Breast epithelium (tissue), 3 donors: ENCODE results near the gene TEC.

ENCODE experiments used
- POLR2A ChIP-seq: fragments of 450-650 bp; IDR thresholded peaks from one replicate; pipeline ENCODE4 v1.6.1; 2016; ENCODE audit warnings: antibody characterized with exemption, mild to moderate bottlenecking, moderate library complexity
- TF ChIP-seq, protein P1 (sequence below), 3 donors: fragments of 450-650 bp; IDR thresholded peaks; one replicate each; pipeline ENCODE4 v1.5.1; 2016 to 2017; ENCODE audit warnings: antibody characterized with exemption in 3 of 3, mild to moderate bottlenecking in 3 of 3, moderate library complexity in 3 of 3

DNA sequence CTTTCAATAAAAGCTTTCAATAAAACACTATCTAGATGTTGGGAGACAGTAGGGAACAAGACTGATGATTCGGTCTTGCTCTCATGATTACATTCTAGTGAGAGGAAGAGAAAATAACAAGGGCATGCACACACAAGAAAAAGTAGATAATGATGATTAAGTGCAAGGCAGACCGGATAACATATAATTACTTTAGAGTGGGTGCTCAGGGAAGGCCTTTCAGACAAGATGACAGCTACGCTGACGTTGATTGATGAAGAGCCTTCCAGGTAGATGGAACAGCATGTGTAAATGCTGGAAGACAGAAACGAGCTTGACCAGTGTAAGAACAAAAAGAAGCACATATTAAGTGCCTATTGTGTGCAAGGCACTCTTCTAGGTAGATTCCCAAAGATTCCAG, 179.0 kb downstream of the TEC start:
- TF ChIP-seq, protein P1, sequence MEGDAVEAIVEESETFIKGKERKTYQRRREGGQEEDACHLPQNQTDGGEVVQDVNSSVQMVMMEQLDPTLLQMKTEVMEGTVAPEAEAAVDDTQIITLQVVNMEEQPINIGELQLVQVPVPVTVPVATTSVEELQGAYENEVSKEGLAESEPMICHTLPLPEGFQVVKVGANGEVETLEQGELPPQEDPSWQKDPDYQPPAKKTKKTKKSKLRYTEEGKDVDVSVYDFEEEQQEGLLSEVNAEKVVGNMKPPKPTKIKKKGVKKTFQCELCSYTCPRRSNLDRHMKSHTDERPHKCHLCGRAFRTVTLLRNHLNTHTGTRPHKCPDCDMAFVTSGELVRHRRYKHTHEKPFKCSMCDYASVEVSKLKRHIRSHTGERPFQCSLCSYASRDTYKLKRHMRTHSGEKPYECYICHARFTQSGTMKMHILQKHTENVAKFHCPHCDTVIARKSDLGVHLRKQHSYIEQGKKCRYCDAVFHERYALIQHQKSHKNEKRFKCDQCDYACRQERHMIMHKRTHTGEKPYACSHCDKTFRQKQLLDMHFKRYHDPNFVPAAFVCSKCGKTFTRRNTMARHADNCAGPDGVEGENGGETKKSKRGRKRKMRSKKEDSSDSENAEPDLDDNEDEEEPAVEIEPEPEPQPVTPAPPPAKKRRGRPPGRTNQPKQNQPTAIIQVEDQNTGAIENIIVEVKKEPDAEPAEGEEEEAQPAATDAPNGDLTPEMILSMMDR (IDR thresholded peaks at IDR 0.05): no peak
- TF ChIP-seq POLR2A: no peak
